ENCODE data around the gene AGAP6.
A peak's percentile ranks its signal among the peaks of the same experiment; 100 is the strongest.
"Not testable (repeated sequence)": the region's sequence is repeated elsewhere in the genome, so short reads cannot be mapped to it uniquely, and the experiment has no call there.

GRCh38 chr10:49941447-49942338 is 46.5 kb upstream of the AGAP6 start, which contains the start of the genes PARG and TIMM23B:
- TF ChIP-seq, protein P1, sequence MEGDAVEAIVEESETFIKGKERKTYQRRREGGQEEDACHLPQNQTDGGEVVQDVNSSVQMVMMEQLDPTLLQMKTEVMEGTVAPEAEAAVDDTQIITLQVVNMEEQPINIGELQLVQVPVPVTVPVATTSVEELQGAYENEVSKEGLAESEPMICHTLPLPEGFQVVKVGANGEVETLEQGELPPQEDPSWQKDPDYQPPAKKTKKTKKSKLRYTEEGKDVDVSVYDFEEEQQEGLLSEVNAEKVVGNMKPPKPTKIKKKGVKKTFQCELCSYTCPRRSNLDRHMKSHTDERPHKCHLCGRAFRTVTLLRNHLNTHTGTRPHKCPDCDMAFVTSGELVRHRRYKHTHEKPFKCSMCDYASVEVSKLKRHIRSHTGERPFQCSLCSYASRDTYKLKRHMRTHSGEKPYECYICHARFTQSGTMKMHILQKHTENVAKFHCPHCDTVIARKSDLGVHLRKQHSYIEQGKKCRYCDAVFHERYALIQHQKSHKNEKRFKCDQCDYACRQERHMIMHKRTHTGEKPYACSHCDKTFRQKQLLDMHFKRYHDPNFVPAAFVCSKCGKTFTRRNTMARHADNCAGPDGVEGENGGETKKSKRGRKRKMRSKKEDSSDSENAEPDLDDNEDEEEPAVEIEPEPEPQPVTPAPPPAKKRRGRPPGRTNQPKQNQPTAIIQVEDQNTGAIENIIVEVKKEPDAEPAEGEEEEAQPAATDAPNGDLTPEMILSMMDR (IDR thresholded peaks at IDR 0.05; ENCODE audit: extremely low read depth in 1 of 2, insufficient read depth in 1 of 2, low read depth in 1 of 2, low read length in 2 of 2) = not testable (repeated sequence)
- TF ChIP-seq POLR2A (IDR thresholded peaks at IDR 0.05; ENCODE audit: low read depth, low read length) = peak; percentile 51
- TF ChIP-seq MYC (IDR thresholded peaks at IDR 0.05; ENCODE audit: low read depth, low read length); JUN (IDR thresholded peaks at IDR 0.05; ENCODE audit: borderline replicate concordance, insufficient read depth, insufficient read length, low read depth); EZH2 (IDR thresholded peaks at IDR 0.05; ENCODE audit: borderline replicate concordance, low read depth, low read length, severe bottlenecking); FOS (IDR thresholded peaks at IDR 0.05; ENCODE audit: borderline replicate concordance, insufficient read depth, low read length); GATA2 (IDR thresholded peaks at IDR 0.05; ENCODE audit: insufficient read depth, insufficient read length, low read depth, low read length): not testable (repeated sequence)
- TF ChIP-seq POLR2AphosphoS5 (IDR thresholded peaks at IDR 0.05; ENCODE audit: insufficient read depth, low read depth, low read length) = peak; percentile 63
- TF ChIP-seq, protein P2, sequence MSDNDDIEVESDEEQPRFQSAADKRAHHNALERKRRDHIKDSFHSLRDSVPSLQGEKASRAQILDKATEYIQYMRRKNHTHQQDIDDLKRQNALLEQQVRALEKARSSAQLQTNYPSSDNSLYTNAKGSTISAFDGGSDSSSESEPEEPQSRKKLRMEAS (IDR thresholded peaks at IDR 0.05; ENCODE audit: insufficient read depth, insufficient read length) = not testable (repeated sequence)
